HG03064 (cell line): ENCODE data around the gene UIMC1.
"Not testable (repeated sequence)": the region's sequence is repeated elsewhere in the genome, so short reads cannot be mapped to it uniquely, and the experiment has no call there.

ENCODE experiments used
- ATAC-seq: cut with Tn5 transposase; IDR thresholded peaks from one replicate; pipeline ENCODE4 v1.9.1; 2021; ENCODE audit warnings: low read depth; ENCODE audit not compliant: unreplicated experiment

Gene UIMC1

GRCh38 chr5:177006265-177006972 lies at the start of gene UIMC1:
Gene UIMC1 (minus strand): TSS chr5:177006779. CDS start chr5:176982615, 24,164 bp downstream.
- peak; percentile 68 for ATAC-seq

GRCh38 chr5:177049285-177049684 lies 42.7 kb upstream of the UIMC1 start:
- no peak for ATAC-seq

DNA sequence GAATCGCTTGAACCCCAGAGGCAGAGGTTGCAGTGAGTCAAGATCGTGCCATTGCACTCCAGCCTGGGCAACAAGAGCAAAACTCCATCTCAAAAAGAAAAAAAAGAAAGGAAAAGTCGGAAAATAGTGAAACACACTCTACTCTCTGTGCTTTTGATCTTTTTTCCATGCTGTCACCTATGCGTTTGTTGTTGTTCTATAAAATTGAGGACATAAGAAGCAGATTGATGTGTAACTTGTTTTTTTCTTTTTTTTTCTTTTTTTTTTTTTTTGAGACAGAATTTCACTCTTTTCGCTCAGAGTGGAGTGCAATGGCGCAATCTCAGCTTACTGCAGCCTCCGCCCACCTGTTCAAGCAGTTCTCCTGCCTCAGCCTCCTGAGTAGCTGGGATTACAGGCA lies 42.0 kb upstream of the UIMC1 start:
- not testable (repeated sequence) for ATAC-seq

DNA sequence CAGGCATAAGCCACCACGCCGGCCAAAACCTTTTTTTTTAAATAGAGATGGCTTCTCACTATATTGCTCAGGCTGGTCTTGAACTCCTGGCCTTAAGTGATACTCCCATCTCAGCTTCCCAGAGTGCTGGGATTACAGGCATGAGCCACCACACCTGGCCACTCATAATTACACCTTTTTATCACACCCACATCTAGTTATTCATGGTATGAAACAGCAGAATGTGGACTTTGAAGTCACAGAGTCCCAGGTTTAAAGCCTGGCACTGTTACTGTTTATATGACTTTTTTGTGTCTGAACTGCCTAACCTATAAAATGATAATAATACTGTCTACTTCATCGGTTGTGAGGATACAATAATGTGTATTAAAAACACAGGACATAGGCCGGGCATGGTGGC lies 39.1 kb upstream of the UIMC1 start:
- ATAC-seq: no peak

DNA sequence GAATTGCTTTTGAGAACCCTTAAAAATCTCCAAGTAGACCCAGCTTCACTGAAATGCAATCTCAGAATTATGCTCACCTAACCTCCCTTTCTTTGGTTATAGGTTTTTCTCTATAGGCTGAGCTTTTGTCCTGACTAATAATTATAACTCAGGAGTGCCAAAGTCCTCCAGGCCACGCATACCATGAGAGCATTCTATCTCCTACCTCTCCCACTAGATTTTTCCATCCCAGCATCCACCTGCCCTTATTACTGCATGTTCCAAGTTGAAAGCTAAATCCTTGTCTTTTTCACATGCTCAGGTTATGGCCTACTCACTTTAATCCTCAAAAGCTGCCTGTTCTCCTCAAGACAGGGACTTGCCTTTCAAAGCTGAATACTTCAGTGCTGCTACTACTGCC lies 38.1 kb upstream of the UIMC1 start:
- no peak for ATAC-seq

DNA sequence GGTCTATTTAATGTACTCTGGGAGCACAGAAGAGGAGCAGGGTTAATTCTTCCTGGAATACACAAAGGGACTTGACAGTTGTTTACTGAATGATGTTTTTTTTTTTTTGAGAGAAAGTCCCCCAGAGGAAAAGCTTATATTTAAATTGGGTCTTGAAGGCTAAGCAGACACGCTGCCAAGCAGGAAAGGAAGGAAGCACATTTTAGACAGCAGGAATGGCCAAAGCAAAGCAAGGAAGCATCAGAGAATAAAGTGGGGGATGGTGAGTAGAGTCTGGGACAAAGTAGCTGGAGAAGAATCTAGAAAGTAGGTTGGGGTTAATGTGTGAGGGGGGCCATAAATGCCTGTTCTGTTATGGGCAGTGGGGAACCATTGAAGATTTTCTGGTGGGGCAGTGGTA lies 37.4 kb upstream of the UIMC1 start:
- no peak for ATAC-seq

DNA sequence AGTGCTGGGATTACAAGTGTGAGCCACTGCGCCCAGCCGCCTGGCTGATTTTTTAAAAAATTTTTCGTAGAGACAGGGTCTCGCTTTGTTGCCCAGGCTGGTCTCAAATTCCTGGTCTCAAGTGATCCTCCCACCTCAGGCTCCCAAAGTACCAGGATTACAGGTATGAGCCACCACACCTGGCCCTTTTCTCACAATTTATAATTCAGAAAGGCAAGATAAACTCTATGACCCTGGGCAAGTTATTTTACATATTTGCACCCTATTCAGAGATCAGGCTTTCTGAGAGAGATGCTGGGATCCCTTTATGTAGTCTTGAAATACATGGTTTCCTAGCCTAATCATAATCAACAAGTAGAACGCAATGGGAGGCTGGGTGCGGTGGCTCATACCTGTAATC lies 36.5 kb upstream of the UIMC1 start:
- no peak for ATAC-seq

DNA sequence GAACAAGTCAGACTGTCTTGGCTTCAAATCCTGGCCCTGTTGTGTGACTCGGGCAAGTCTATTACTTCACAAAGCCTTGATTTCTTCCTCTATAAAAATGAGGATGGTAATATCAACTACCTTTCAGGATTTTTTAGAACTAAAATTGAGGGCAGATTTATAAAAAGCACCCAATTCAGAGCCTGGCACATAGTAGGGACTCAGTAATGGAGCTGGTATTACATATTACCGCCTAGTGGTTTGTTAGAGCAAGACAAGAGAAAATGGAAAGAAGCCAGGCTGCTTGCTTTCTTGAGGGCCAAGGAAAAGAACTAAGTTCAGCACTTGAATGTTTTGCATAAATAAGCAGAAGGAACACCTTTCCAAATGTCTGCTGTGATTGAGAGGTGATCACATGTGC lies 35.4 kb upstream of the UIMC1 start:
- ATAC-seq: no peak

DNA sequence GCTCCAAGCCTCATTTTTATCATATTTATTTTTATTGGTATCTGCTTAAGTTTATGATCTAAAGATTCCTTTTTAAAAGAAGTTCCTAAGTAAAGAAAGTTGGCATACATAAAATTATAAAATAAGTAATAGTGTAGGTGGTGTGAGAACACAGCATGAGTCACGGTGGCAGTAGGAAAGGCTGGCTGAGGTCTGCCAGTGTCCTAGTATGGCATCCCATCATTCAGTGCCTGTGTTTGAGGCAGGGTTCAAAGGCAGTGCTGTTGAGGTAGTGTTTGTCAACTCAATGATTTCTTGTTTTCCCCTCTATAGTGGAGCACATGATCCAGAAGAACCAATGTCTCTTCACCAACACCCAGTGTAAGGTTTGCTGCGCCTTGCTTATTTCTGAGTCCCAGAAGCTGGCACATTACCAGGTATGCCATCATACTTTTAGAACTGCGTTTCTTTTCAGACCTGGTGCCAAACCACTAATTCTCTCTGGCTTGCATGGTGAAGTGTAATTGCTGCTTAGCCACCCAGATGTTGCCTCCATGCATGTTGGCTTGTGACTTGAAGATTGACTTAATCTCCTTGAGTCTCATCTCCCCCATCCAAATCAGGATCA lies 34.3 kb upstream of the UIMC1 start:
- ATAC-seq: no peak

DNA sequence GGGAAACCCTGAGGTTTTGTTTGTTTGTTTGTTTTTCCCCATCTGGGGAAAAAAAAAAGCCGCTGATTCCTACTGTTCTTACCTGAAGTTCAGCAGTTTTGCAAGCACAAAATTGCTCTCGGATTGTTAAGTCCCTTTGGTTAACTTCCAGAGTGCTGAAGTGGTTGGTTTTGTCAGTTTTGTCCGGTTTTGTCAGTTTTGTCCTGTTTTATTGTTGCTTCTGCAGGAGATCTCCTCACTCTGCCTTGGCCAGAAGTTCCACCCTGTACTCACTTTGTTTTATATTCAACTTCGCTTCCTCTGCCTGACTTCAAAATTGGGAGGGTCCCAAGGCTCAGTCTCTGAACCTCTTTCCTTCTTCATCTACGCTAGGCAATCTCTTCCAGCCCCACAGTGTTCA lies 30.3 kb upstream of the UIMC1 start:
- ATAC-seq: no peak

DNA sequence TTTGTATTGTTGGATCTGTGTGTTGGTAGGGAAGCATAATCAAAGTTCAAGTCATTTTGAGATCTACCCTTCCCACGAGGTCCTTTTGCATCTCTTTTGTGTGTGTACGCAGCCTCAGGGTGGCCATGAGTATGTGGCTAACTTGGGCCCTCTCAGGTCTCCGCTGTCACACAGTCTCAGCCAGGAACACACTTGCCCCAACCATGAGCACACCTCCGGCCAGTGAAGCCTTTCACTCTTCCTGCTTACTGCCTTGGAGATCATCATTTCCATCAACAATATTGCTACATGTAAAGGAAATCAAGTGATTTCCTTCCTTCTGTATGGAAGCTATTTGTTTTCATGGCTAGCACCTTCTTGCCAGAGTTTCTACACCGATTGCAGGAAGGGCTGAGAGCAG lies 29.9 kb upstream of the UIMC1 start:
- no peak for ATAC-seq

- ATAC-seq: no peak
Measured at GRCh38 chr5:177035976-177036375, 29.4 kb upstream of the UIMC1 start.

- ATAC-seq: no peak
Measured at GRCh38 chr5:177029498-177029897, 22.9 kb upstream of the UIMC1 start.

- ATAC-seq: no peak
Measured at GRCh38 chr5:177027665-177028064, 21.1 kb upstream of the UIMC1 start.

DNA sequence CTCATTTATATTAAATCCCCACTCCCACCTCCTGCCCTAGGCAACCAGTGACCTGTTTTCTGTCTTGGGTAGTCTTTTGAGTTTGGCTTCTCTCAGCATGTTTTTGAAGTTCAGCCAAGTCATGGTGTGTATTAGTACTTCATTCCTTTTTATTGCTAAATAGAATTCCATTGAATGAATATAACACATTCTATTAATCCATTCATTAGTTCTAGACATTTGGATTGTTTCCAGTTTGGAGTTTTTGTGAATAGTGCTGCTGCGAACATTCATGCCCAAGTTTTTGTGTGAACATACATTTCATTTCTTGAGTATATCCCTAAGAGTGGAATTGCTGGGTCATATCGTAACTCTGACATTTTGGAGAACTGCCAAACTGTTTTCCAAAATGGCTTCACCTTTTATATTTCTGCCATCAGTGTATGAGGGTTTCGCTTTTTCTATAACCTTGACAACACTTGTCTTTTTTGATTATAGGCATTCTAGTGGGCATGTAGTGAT lies 18.6 kb upstream of the UIMC1 start:
- ATAC-seq: no peak

DNA sequence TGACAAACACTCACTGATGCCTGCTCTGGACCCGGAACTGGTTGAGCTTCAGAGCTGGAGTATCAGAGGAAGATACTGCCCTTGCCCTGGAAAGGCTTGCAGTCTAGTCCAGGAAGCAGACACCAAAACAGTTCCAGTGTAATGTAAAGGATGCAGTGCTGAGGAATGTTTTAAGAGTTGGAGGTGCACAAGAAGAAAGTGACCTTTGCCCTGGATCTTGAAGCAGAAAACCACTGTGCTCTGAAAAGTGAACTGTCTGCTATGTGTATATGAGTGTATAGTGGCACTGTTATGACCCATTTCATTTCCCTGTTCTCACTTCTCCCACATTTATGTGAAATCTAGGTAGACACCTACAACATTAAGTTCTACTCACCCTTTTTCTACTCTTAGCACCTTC lies 18.0 kb upstream of the UIMC1 start:
- no peak for ATAC-seq

DNA sequence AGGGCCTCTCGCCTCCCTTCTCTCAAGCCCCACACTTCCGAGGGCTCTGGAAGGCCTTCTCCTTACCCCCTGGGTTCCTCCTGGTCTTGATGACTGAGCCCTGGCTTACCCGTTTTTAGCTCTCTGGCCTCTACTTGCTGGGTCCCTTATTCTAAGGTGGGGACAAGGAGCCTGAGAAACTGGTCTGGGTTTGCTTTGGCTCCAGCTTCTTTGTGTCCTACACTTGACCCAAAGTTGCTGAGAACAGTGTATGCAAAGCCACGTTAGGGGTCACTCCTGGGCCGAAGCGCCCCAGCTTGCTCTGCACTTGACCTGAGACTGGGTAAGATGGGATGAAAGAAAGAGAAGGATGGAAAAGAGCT lies 16.7 kb upstream of the UIMC1 start:
- peak; percentile 9 for ATAC-seq

- ATAC-seq: peak; percentile 86
Measured at GRCh38 chr5:177022386-177023302, 16.1 kb upstream of the UIMC1 start, which contains the start of gene ZNF346. Gene ZNF346 (plus strand): TSS chr5:177022696. CDS start chr5:177022739, 43 bp downstream.

- ATAC-seq: no peak
Measured at GRCh38 chr5:177020033-177020432, 13.5 kb upstream of the UIMC1 start.

GRCh38 chr5:177018341-177018740 lies 11.8 kb upstream of the UIMC1 start:
- ATAC-seq: no peak

GRCh38 chr5:177015156-177015555 lies 8.6 kb upstream of the UIMC1 start:
- no peak for ATAC-seq
